NCI-H2196 (cell line): ENCODE measurements around the gene PRDM9.
"Not testable (repeated sequence)": the region's sequence is repeated elsewhere in the genome, so short reads cannot be mapped to it uniquely, and the experiment has no call there.

Experiments used
- DNase-seq: peaks from one replicate; lab custom pipeline; 2025; ENCODE audit not compliant: unreplicated experiment; lab: John Stamatoyannopoulos, UW

The PRDM9 gene

GRCh38 chr5:23507278-23507685 is at the start of gene PRDM9:
TSS of gene PRDM9 (plus strand) at chr5:23507609. CDS start at chr5:23509034, 1,425 bp downstream.
- DNase-seq: no peak

GRCh38 chr5:23457780-23458179 is 49.6 kb upstream of the PRDM9 start:
- no peak for DNase-seq

DNA sequence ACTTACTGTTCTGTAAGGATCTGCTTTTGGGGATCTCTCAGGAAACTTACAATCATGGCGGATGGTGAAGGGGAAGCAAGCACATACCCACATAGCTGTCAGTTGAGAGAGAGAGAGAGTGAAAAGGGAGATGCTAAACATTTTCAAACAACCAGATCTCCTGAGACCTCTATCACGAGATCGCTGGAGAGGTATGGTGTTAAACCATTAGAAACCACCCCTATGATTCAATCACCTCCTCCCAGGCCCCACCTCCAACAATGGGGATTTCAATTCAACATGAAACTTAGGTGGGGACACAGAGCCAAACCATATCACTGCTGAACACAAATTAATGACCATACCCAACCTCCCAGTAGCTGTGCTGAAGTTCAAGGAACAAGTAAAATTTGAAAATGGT is 48.2 kb upstream of the PRDM9 start:
- no peak for DNase-seq

- no peak for DNase-seq
These were observed 45.8 kb upstream of the PRDM9 start for GRCh38 chr5:23461576-23461975.

- peak; percentile 1 for DNase-seq
These were observed 41.0 kb upstream of the PRDM9 start for GRCh38 chr5:23466401-23466912.

GRCh38 chr5:23468658-23469057 is 38.8 kb upstream of the PRDM9 start:
- DNase-seq: no peak

- DNase-seq: no peak
These were observed 33.5 kb upstream of the PRDM9 start for GRCh38 chr5:23473915-23474314.

DNA sequence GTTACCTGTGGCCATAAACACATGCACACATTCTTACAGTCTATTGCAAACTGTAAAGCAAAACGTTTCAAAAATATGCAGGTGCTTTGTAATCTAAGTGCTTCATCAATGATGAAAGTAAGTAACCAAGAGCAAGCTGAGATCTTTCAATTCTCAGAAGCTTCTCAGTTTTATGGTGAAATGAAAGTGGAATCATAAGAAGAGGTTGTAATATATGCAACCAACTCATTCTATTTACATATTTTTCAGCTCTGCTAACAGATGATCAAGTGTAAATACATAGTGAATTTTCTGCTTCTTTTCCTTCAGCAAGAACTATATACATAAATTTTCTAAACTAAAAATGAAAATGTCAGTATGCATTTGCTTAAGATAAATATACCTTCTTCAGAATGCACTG is 33.1 kb upstream of the PRDM9 start:
- no peak for DNase-seq

DNA sequence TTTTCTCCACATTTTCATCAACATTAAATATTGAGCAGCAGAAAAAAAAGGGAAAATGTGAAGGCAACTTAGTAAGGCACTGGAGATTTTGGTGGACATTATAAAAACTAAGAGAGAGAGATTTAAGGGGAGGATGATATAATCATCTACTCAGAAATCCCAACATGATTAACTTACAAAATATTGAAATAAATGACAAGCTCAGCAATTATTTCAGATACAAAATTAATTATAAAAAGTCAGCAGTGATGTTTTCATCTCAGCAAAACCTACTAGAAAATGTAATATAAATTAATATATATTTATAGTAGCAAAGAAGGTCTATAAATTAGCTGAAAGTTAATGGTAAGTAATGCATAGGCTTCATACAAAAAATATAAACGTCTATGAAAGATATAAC is 30.8 kb upstream of the PRDM9 start:
- no peak for DNase-seq

DNA sequence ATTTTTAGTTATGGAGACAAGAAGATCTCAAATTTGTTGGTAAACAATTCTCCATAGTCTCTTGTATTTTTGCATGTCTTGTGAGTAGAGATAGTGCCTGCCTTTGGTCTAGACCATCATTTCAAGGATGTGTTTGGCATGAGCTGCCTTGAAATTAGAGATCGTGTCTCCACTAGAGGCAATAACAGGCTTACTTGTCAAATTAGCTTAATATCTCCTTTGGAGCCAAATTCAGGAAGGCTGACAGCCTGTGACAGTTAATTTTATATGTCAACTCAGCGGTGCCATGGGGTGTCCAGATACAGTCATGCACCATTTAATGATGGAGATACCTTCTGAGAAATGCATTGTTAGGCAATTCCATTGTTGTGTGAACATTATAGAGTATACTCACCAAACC is 24.8 kb upstream of the PRDM9 start:
- no peak for DNase-seq

- no peak for DNase-seq
These were observed 24.3 kb upstream of the PRDM9 start for GRCh38 chr5:23483090-23483489.

GRCh38 chr5:23484096-23484495 is 23.3 kb upstream of the PRDM9 start:
- DNase-seq: no peak

DNA sequence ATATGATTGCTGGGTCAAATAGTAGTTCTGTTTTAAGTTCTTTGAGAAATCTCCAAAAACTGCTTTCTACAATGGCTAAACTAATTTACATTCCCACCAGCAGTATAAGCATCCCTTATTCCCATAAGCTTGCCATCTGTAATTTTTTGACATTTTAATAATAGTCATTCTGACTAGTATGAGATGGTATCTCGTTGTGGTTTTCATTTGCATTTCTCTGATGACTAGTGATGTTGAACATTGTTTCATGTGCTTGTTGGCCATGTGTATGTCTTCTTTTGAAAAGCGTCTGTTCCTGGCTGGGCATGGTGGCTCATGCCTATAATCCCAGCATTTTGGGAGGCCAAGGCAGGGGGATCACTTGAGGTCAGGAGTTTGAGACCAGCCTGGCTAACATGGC is 21.2 kb upstream of the PRDM9 start:
- DNase-seq: not testable (repeated sequence)

- DNase-seq: no peak
These were observed 16.4 kb upstream of the PRDM9 start for GRCh38 chr5:23490993-23491392.

DNA sequence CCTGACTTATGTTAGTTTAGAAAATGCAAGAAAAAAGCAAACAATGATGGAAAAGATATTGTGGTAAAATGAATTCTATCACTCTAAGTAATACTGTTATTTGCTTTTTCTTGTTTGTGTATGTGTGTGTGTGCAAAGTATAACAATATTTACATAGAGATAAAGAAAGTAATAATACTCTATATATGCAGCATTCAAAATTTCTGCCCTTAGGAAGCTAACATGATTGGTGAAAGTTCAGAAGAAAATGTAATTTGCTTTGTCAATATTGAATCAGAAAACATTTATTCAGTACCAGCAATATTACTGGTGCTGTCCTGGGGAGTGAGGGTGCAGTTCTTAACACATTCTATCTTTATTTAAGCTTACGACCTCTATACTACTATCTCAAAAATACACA is 12.9 kb upstream of the PRDM9 start:
- DNase-seq: no peak

DNA sequence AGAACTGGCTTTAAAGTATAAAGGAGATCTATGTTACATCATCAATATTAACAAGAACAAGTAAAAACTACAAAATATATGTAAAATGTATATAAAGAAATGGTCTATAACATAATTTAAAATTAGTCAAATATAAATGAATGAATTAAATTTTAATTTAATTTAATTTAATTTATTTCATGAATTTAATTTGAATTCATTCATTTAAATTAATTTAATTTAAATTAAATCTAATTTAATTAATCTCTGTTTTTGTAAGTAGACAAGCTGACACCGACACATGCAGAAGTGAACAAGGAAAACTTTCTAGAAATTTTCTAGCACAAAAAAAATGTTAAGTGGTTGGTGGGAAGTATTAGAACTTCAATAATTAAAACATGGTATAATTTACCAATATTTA is 10.8 kb upstream of the PRDM9 start:
- no peak for DNase-seq

DNA sequence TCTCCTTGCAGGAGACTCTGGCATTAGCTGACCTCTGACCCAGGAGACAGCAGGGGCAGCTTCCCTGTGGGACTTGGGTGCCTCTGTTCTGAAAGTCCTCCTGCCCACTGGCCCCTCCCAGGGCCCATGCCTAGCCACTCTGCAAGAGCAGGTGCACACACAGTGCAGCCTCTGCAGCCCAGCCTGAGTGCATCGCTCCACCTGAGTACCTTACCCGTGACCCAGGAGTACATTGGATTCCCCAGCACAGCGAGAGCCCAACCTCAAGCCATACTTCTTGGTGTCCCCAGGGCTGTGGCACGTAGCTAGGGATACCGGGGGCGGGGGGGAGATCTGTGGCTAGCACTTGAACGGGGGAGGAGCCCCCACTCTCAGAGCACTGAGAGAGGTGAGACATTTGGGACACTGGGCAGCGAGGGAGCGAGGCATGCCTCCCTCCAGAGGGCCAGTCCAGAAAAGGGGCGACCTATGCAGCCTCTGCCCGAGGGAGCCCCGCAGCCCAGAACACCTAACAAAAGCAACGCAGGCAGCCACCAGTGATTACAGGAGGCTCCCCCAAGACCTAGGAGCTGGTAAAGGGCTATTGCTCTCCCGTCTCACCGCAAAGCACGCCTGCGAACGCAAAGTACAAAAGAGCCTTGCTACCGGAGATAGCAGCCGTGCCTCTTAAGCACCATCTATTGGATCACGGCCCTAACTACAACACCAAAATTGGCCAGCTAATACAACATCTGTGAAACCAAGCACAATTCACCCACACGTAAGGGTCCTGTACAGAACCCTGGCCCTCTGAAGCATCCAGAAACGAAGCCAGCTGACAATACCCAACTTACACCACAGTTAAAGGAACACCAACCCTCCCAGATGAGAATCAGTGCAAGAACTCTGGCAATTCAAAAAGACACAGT is 826 bp upstream of the PRDM9 start:
- no peak for DNase-seq

DNA sequence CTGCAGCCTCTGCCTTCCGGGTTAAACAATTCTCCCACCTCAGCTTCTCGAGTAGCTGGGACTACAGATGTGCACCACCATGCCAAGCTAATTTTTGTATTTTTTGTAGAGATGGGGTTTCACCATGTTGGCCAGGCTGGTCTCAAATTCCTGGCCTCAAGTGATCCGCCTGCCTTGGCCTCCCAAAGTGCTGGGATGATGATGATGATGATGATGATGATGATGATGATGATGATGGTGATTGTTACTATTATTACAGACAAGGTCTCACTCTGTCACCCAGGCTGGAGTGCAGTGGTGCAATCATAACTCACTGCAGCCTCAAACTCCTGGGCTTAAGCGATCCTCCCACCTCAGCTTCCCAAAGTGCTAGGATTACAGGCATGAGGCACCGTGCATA is 3.0 kb downstream of the PRDM9 start:
- DNase-seq: not testable (repeated sequence)

GRCh38 chr5:23522553-23522952 is 15.1 kb downstream of the PRDM9 start:
- no peak for DNase-seq

- DNase-seq: no peak
These were observed 15.6 kb downstream of the PRDM9 start for GRCh38 chr5:23523031-23523430.

GRCh38 chr5:23523998-23524397 is 16.6 kb downstream of the PRDM9 start:
- DNase-seq: no peak

- no peak for DNase-seq
These were observed 18.3 kb downstream of the PRDM9 start for GRCh38 chr5:23525751-23526150.

- not testable (repeated sequence) for DNase-seq
These were observed 19.2 kb downstream of the PRDM9 start for GRCh38 chr5:23526616-23527015.
